Hepatocyte (in vitro differentiated cells): Measurements from ENCODE around the gene SHKBP1. TPM values are rescaled to one million over a fixed set of nuclear protein-coding genes. Genes with fewer than 3 reads are reported as not detected.

Source experiments
- DNase-seq: peaks from one replicate; pipeline ENCODE4 v3.0.0-alpha.2; 2016; ENCODE audit warnings: low spot score
- H2AFZ ChIP-seq: fragments of 200-600 bp; sonication (generic); 2 replicates; pipeline ENCODE4 v1.6.0; 2016; ENCODE audit warnings: antibody characterized with exemption, mild to moderate bottlenecking
- H3K27ac ChIP-seq: fragments of 200-600 bp; sonication (generic); 2 replicates; pipeline ENCODE4 v1.5.1; 2016; ENCODE audit warnings: mild to moderate bottlenecking
- H3K27me3 ChIP-seq: fragments of 200-600 bp; sonication (generic); 2 replicates; pipeline ENCODE4 v1.6.1; 2016
- H3K36me3 ChIP-seq: fragments of 200-600 bp; sonication (generic); replicated peaks from 2 replicates; pipeline ENCODE4 v1.5.1; 2016; ENCODE audit warnings: low read depth; ENCODE audit not compliant: insufficient read depth
- H3K4me1 ChIP-seq: fragments of 200-600 bp; sonication (generic); 2 replicates; pipeline ENCODE4 v1.5.1; 2016; ENCODE audit warnings: mild to moderate bottlenecking, moderate library complexity; ENCODE audit not compliant: insufficient read depth
- H3K4me2 ChIP-seq: fragments of 200-600 bp; sonication (generic); 2 replicates; pipeline ENCODE4 v1.6.0; 2016
- H3K4me3 ChIP-seq: fragments of 200-600 bp; sonication (generic); 2 replicates; pipeline ENCODE4 v1.5.1; 2016; ENCODE audit warnings: mild to moderate bottlenecking
- H3K79me2 ChIP-seq: fragments of 200-600 bp; sonication (generic); 2 replicates; pipeline ENCODE4 v1.6.0; 2017; ENCODE audit warnings: mild to moderate bottlenecking
- H3K9me2 ChIP-seq: fragments of 200-600 bp; sonication (generic); replicated peaks from 2 replicates; pipeline ENCODE4 v1.6.0; 2017; ENCODE audit warnings: mild to moderate bottlenecking; ENCODE audit not compliant: insufficient read depth
- H3K9me3 ChIP-seq: fragments of 200-600 bp; sonication (generic); 2 replicates; pipeline ENCODE4 v1.5.1; 2016; ENCODE audit warnings: low read depth, mild to moderate bottlenecking
- H4K20me1 ChIP-seq: fragments of 200-600 bp; sonication (generic); 2 replicates; pipeline ENCODE4 v1.6.0; 2016; ENCODE audit warnings: mild to moderate bottlenecking; ENCODE audit not compliant: insufficient read depth, poor library complexity, severe bottlenecking
- EZH2 ChIP-seq: fragments of 200-600 bp; sonication (generic); IDR thresholded peaks from 2 replicates; pipeline ENCODE4 v1.6.1; 2016; ENCODE audit warnings: antibody characterized with exemption, mild to moderate bottlenecking, borderline replicate concordance
- EZH2phosphoT487 ChIP-seq: fragments of 200-600 bp; sonication (generic); IDR thresholded peaks from one replicate; pipeline ENCODE4 v1.6.1; 2018; ENCODE audit warnings: antibody characterized with exemption, mild to moderate bottlenecking, low read depth, moderate library complexity; ENCODE audit not compliant: unreplicated experiment, severe bottlenecking
- WGBS: methylation state at CpG from one replicate; pipeline ENCODE4 v1.1.6; 2016; ENCODE audit warnings: low lambda C conversion rate; ENCODE audit errors: missing lambda C conversion rate; 5-methylcytosine and 5-hydroxymethylcytosine counted together
- polyA plus RNA-seq: library from polyadenylated mRNA; unstranded; fragments of >200 nt; fragmentation: Nextera tagmentation; extraction: Ambion mirVana; gene quantifications from 2 replicates; pipeline ENCODE4 v1.2.1, GENCODE V29; 2016
- total RNA-seq: library from RNA; depleted of rRNA; stranded (reverse); fragments of >200 nt; gene quantifications from 2 replicates; pipeline ENCODE4 v1.2.3, GENCODE V29; 2014
- TF ChIP-seq, protein P1 (sequence below): fragments of 200-600 bp; sonication (generic); IDR thresholded peaks from 2 replicates; pipeline ENCODE4 v1.5.1; 2016; ENCODE audit warnings: antibody characterized with exemption, mild to moderate bottlenecking; ENCODE audit not compliant: poor library complexity

SHKBP1 gene
- total and polyA plus RNA-seq, 2 experiments from 2014 or later = 44.6 to 83.6 TPM

DNA sequence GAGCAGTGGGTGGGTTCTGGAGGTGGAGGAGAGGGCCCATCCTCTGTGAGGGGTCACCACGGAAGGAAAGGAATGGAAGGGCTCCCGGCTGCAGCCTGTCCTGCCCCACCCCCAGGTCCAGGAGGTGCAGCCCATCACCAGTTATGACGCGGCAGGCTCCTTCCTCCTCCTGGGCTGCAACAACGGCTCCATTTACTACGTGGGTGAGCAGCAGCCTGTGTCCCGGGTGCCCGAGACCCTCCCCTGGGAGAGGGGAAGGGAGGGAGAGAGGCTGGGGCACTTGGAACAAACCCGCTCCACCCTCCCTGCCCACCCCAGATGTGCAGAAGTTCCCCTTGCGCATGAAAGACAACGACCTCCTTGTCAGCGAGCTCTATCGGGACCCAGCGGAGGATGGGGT is 6.6 kb downstream of the SHKBP1 start:
- DNase-seq = no peak
- Histone ChIP-seq H3K9me3 (no peaks in the 10 kb centered on the region), H3K27me3 (no peaks in the 10 kb centered on the region), H4K20me1 (no peaks in the 10 kb centered on the region), H2AFZ (no peak overlapping the region), H3K4me2 (no peak overlapping the region), H3K27ac (no peak overlapping the region), H3K4me1 (no peaks in the 10 kb centered on the region), H3K36me3 (no peaks in the 10 kb centered on the region), H3K4me3 (no peak overlapping the region), H3K9me2 (no peaks in the 10 kb centered on the region), H3K79me2 (no peaks in the 10 kb centered on the region)
- WGBS = 99% methylated on average over 10 of the region's 14 CpGs
- TF ChIP-seq, protein P1, sequence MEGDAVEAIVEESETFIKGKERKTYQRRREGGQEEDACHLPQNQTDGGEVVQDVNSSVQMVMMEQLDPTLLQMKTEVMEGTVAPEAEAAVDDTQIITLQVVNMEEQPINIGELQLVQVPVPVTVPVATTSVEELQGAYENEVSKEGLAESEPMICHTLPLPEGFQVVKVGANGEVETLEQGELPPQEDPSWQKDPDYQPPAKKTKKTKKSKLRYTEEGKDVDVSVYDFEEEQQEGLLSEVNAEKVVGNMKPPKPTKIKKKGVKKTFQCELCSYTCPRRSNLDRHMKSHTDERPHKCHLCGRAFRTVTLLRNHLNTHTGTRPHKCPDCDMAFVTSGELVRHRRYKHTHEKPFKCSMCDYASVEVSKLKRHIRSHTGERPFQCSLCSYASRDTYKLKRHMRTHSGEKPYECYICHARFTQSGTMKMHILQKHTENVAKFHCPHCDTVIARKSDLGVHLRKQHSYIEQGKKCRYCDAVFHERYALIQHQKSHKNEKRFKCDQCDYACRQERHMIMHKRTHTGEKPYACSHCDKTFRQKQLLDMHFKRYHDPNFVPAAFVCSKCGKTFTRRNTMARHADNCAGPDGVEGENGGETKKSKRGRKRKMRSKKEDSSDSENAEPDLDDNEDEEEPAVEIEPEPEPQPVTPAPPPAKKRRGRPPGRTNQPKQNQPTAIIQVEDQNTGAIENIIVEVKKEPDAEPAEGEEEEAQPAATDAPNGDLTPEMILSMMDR = no peak
- TF ChIP-seq EZH2phosphoT487 (no peak), EZH2 (no peak)

DNA sequence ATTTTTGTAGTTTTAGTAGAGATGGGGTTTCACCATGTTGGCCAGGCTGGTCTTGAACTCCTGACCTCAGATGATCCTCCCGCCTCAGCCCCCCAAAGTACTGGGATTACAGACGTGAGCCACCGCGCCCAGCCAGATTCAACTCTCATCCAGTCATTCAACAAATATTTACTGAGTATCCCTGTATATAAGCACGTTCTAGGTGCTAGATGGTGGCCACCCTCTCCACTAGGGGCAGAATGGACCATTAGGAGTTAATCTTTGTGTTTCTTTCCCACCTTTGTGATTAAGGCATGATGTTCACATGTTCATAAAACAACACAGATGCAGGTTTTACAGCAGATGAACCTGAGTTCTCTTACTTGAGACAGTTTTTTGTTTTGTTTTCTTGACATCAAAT is 7.3 kb downstream of the SHKBP1 start:
- Histone ChIP-seq H3K79me2 (no peaks in the 10 kb centered on the region), H3K9me2 (no peaks in the 10 kb centered on the region), H3K27me3 (no peaks in the 10 kb centered on the region), H3K36me3 (no peaks in the 10 kb centered on the region), H3K4me3 (no peak overlapping the region), H2AFZ (no peak overlapping the region), H3K9me3 (no peaks in the 10 kb centered on the region), H3K4me1 (no peaks in the 10 kb centered on the region), H3K27ac (no peak overlapping the region), H3K4me2 (no peak overlapping the region), H4K20me1 (no peaks in the 10 kb centered on the region)
- DNase-seq = no peak
- 79% methylated on average over 5 of the region's 5 CpGs for WGBS
- TF ChIP-seq EZH2 (no peak), EZH2phosphoT487 (no peak)
- TF ChIP-seq, protein P1 = no peak

DNA sequence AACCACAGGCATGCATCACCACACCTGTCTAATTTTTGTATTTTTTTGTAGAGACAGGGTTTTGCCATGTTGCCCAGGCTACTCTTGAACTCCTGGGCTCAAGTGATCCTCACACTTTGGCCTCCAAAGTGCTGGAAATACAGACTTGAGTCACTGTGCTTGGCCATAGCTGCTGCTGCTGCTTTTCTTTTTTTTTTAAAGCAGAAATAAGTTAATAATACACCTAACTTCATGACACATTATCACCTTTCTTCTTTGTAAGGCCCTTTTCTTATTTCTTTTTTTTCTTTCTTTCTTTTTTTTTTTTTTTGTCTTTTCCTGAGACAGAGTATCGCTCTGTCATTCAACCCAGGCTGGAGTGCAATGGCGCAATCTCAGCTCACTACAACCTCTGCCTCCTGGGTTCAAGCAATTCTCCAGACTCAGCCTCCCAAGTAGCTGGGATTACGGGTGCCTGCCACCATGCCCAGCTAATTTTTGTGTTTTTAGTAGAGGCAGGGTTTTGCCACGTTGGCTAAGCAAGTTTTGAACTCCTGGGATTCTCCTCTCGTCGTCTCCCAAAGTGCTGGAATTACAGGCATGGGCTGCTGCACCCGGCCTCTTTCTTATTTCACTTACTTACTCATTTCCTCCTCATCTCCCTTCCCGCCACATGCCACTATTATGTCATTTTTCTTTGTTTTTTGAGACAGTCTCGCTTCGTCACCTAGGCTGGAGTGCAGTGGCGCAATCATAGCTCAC is 8.7 kb downstream of the SHKBP1 start:
- no peak for DNase-seq
- Histone ChIP-seq H3K79me2 (no peaks in the 10 kb centered on the region), H3K4me2 (no peak overlapping the region), H4K20me1 (no peaks in the 10 kb centered on the region), H2AFZ (no peak overlapping the region), H3K4me3 (no peak overlapping the region), H3K9me3 (no peaks in the 10 kb centered on the region), H3K27me3 (no peaks in the 10 kb centered on the region), H3K27ac (no peak overlapping the region), H3K4me1 (no peaks in the 10 kb centered on the region), H3K9me2 (no peaks in the 10 kb centered on the region), H3K36me3 (no peaks in the 10 kb centered on the region)
- 93% methylated on average over 11 of the region's 11 CpGs for WGBS
- TF ChIP-seq EZH2 (no peak), EZH2phosphoT487 (no peak)
- TF ChIP-seq, protein P1 = no peak
